Measurements from ENCODE around the gene P2RY6.
"Not testable (repeated sequence)": the region's sequence is repeated elsewhere in the genome, so short reads cannot be mapped to it uniquely, and the experiment has no call there.

The P2RY6 gene

DNA sequence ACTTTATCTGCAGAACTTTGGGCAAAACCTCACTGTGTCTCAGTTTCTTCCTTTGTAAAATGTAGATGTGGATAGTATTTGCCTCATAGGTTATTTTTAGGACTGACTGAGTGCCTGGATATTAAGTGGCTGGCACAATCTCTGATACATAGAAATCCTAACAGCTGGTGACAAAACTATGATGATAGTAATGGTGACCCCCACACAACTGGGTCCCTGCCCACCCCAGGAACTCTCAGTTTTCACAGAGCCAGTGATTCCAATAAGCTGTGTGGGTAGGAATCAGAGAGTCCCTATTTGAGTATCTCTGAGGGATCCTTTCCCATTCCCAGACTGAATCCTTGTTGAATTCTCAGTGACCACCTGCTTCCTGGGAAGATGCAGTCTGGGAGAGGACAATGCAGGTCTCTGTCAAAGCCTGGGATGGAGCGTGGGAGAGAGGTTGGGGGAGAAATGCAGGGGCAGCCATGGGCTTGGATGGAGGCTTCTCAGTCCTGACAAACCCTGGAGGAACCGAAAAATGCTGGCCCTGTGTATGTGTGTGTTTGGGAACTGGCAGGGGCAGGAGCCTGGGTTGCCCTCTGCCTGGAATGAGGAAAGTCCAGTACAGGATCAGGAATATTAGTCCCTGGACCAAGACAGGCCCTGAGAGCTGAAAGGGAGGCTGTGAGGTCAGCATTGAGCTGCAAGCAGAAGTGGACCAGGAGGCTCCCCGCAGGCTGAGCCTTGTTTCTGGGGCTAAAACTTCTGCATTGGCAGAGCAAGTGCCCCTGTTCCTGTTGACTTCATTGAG lies 6.1 kb upstream of the P2RY6 start:
- ATAC-seq (no peak), DNase-seq (no peak)
- Mint-ChIP-seq H3K9me3 (no peaks in the 10 kb centered on the region), H3K27me3 (peaks cover 46% of the 10 kb centered on the region), H3K27ac (no peak overlapping the region), H3K4me3 (no peak overlapping the region), H3K4me1 (peaks cover 6% of the 10 kb centered on the region)

DNA sequence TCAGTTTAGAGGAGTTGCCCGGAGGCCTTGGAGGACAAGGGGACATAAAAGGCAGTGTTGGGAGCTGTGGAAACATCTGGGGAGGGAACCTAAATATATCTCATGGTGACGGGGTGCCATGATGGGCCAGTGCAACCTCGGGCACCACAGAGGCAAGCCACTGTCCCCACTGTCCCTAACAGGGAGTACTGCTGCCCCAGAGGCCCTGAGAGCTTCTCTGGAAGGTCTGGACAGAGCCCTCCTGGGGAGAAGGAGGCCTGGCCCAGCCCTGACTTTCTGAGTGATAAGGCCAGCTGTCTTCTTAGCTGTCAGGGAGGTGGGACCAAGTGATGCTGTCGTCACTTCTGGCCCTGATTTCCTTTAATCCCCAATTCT lies 5.5 kb upstream of the P2RY6 start:
- peaks cover 6% of the 10 kb centered on the region for H3K4me1 Mint-ChIP-seq
- peaks cover 46% of the 10 kb centered on the region for H3K27me3 Mint-ChIP-seq
- ATAC-seq = no peak
- H3K9me3 Mint-ChIP-seq = no peaks in the 10 kb centered on the region
- H3K4me3 Mint-ChIP-seq = no peak overlapping the region
- no peak for DNase-seq
- H3K27ac Mint-ChIP-seq = no peak overlapping the region

- H3K9me3 Mint-ChIP-seq = no peaks in the 10 kb centered on the region
- peaks cover 6% of the 10 kb centered on the region for H3K4me1 Mint-ChIP-seq
- ATAC-seq (no peak), DNase-seq (no peak)
- no peak overlapping the region for H3K4me3 Mint-ChIP-seq
- peaks cover 48% of the 10 kb centered on the region for H3K27me3 Mint-ChIP-seq
- no peak overlapping the region for H3K27ac Mint-ChIP-seq
These were observed 4.9 kb upstream of the P2RY6 start for GRCh38 chr11:73267122-73267846.

- H3K27ac Mint-ChIP-seq = no peak overlapping the region
- ATAC-seq (no peak), DNase-seq (peak in 1 of 2 donors; percentile 4)
- H3K9me3 Mint-ChIP-seq = no peaks in the 10 kb centered on the region
- H3K4me3 Mint-ChIP-seq = no peak overlapping the region
- peaks cover 6% of the 10 kb centered on the region for H3K4me1 Mint-ChIP-seq
- peaks cover 46% of the 10 kb centered on the region for H3K27me3 Mint-ChIP-seq
These were observed 4.1 kb upstream of the P2RY6 start for GRCh38 chr11:73267906-73268540.

- peaks cover 6% of the 10 kb centered on the region for H3K4me1 Mint-ChIP-seq
- no peak overlapping the region for H3K4me3 Mint-ChIP-seq
- ATAC-seq = no peak
These were observed 3.4 kb upstream of the P2RY6 start for GRCh38 chr11:73268671-73269271.

GRCh38 chr11:73269459-73270015 lies 2.6 kb upstream of the P2RY6 start:
- DNase-seq (peak in 1 of 2 donors; percentile 4), ATAC-seq (no peak)
- peaks cover 6% of the 10 kb centered on the region for H3K4me1 Mint-ChIP-seq
- H3K27me3 Mint-ChIP-seq = peaks cover 41% of the 10 kb centered on the region
- H3K9me3 Mint-ChIP-seq = no peaks in the 10 kb centered on the region
- H3K4me3 Mint-ChIP-seq = no peak overlapping the region
- H3K27ac Mint-ChIP-seq = no peak overlapping the region

More at GRCh38 chr11:73268671-73269271, 3.4 kb upstream of the P2RY6 start:
- DNase-seq = peak in 1 of 2 donors; percentile 6
- no peaks in the 10 kb centered on the region for H3K9me3 Mint-ChIP-seq
- peaks cover 38% of the 10 kb centered on the region for H3K27me3 Mint-ChIP-seq
- H3K27ac Mint-ChIP-seq = no peak overlapping the region

DNA sequence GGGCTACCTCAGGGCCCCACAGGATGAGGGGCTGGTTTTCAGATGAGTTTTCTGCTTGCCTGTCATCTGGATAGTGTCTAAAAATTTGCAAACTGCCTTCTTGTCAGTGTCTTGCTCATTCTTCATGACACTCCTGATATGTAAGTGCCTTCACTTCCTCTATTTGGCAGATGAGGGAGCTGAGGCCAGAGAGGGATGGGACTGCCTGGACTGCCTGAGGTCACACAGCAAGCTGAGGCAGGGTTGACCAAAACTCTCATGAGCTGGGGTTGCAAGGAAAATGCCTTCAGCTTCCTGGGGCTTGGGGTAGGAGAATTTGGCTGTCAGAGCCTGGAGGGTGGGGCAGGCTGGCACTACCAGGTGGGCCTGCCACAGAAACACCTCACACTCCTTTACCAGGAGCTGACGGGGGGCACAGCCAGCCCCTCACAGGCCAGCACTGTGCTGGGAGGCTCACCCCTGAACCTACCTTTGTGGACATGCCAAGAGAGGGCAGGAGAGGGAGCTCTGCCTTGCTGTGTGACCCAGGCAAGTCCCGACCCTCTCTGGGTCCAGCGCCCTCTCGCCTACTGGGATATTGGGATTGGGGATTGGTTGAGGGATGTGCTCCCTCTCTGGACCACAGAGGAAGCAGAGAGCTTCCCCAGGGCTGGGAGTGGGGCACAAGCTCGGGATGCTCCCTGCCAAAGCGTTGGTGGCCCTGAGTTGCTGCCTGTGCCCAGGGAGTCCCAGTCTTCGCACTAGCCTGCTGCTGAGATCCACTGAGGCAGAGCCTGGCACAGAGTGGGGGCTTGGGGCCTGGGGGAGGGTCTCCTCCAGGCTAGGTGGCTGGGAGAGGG lies 1.9 kb upstream of the P2RY6 start:
- Mint-ChIP-seq H3K4me1 (no peaks in the 10 kb centered on the region), H3K27me3 (peaks cover 41% of the 10 kb centered on the region), H3K27ac (no peak overlapping the region), H3K9me3 (no peaks in the 10 kb centered on the region), H3K4me3 (no peak overlapping the region)
- ATAC-seq (no peak), DNase-seq (peak in 1 of 2 donors; percentile 8)

- Mint-ChIP-seq H3K27me3 (peaks cover 35% of the 10 kb centered on the region), H3K9me3 (no peaks in the 10 kb centered on the region), H3K27ac (peak overlapping the region in 1 of 2 donors; percentile 14), H3K4me3 (no peak overlapping the region), H3K4me1 (no peaks in the 10 kb centered on the region)
- no peak for ATAC-seq
- DNase-seq = no peak
These were observed 1.2 kb upstream of the P2RY6 start for GRCh38 chr11:73270855-73271477.

DNA sequence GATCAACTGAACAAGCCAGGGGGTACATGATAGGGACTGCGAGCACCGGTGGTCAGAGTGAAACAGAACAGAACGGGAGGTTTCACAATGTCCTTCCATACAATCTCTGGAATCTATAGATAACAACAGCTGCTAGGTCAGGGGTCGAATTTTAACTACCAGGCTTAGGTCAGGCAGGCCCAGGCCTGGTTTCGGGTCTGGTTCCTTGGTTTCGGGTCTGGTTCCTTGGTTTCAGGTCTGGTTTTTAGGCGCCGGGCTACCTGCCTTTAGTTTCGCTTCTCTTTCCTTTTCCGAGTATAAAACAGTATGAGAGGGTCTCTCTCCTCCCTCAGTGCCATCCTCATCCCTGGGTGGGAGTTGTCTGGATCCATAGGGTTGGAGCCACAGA lies 666 bp upstream of the P2RY6 start:
- H3K27me3 Mint-ChIP-seq = peaks cover 30% of the 10 kb centered on the region
- H3K4me3 Mint-ChIP-seq, H3K4me1 Mint-ChIP-seq, H3K27ac Mint-ChIP-seq, DNase-seq, ATAC-seq, H3K9me3 Mint-ChIP-seq: not testable (repeated sequence)

DNA sequence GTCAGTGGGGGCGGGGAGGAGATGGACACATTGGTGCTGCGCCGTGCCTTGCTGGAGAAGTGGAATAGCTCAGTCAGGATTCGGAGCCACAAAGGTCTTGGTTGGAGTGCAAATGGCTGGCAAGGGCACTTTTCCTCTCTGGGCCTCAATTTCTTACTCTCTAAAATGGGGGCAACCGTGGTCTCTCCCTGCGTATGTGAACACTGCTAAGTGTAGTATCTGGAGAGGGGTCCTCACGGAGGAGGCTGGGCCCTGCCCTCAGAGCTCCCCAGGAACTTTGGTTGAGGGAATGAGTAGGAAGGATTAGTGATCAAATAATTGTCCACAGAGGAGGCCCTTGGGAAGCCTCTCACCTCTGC lies 521 bp downstream of the P2RY6 start:
- Mint-ChIP-seq H3K4me1 (no peaks in the 10 kb centered on the region), H3K9me3 (no peaks in the 10 kb centered on the region), H3K4me3 (no peak overlapping the region), H3K27ac (no peak overlapping the region), H3K27me3 (peaks cover 29% of the 10 kb centered on the region)
- ATAC-seq (no peak), DNase-seq (no peak)

DNA sequence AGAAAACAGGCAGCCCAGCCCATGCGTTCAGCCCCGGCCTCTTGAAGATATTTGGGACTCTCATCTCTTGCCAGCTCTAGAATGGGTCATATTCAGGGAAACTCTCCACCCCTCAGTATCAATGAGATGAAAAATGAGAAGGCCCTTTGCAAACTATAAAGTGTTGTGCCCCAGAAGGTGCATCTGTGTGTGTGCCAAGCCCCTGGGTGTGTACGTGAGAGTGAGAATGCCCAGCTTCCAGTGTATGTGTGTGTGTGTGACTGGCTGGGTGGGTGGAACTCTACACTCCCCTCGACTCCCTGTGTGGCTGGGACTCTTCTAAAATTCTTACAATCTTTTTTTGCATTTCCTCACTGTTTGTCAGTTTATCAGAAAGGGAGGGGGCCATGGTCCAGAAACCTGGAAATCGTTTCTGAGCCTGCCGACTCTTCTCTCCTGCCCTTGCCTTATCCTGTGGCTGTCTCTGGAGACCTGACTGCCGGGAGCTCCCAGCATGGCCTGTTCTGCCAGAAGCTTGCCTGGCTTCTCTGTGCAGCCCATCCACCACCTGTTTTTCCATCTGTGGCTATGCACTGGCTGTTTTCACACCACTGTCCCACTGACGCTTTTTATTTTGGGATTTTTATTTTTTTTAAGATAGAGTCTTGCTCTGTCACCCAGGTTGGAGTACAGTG lies 1.2 kb downstream of the P2RY6 start:
- Mint-ChIP-seq H3K4me3 (no peak overlapping the region), H3K9me3 (no peaks in the 10 kb centered on the region), H3K4me1 (no peaks in the 10 kb centered on the region), H3K27me3 (peaks cover 29% of the 10 kb centered on the region), H3K27ac (no peak overlapping the region)
- ATAC-seq = no peak
- DNase-seq = no peak

DNA sequence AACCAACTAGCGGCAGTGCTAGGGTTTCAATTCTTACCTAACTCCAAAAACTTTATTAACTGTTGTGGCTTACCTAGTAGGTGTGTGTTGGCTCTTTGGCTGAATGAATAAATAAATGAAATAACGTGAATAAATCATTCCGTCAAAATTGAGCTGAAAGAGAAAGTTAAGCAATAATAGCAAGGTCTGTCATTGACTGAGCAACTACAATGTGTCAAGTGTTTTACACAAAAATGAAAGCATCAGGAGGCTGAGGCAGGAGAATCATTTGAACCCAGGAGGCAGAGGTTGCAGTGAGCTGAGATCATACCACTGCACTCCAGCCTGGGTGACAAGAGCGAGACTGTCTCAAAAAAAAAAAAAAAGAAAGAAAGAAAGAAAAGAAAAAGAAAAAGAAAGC lies 2.1 kb downstream of the P2RY6 start:
- Mint-ChIP-seq H3K27me3 (peaks cover 22% of the 10 kb centered on the region), H3K27ac (peak overlapping the region in 1 of 2 donors; percentile 54)
- DNase-seq, H3K9me3 Mint-ChIP-seq, H3K4me1 Mint-ChIP-seq, ATAC-seq, H3K4me3 Mint-ChIP-seq: not testable (repeated sequence)

DNA sequence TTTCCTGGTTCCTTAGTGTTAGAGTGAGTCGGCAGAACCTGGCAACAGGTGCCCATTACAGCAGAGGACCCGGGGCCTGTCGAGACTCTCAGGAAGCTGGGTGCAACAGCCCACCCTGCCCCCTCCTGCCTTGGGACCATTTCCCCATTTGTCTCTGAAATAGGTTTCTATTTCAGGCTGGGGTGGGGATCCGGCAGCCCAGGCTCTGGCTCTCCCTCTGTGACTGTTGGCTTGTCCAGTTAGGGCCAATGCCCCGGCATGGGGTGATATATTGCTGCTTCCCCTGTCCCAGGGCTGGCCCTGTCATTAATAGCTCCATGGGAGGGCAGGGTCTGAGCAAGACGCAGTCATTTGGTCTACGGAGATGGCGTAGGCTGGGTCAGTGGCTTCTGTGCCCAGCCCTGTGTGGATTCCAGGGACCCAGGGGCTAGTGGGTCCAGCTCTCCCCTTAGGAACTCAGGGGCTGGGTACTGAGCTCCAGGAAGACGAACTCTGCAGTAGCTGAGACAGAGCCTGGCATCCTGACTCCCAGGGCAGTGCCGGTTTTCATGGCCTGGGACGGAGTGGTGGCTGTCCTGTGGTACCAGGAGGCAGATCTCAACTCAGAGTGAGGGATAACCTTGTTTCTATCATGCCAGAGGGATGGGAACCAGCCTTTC lies 2.7 kb downstream of the P2RY6 start:
- H3K4me3 Mint-ChIP-seq = no peak overlapping the region
- no peak for ATAC-seq
- peaks cover 22% of the 10 kb centered on the region for H3K27me3 Mint-ChIP-seq
- no peaks in the 10 kb centered on the region for H3K9me3 Mint-ChIP-seq
- no peaks in the 10 kb centered on the region for H3K4me1 Mint-ChIP-seq
- no peak overlapping the region for H3K27ac Mint-ChIP-seq
- DNase-seq = no peak

- Mint-ChIP-seq H3K4me1 (no peaks in the 10 kb centered on the region), H3K9me3 (no peaks in the 10 kb centered on the region), H3K27ac (no peak overlapping the region), H3K4me3 (no peak overlapping the region), H3K27me3 (peaks cover 22% of the 10 kb centered on the region)
- ATAC-seq (no peak), DNase-seq (no peak)
These were observed 3.2 kb downstream of the P2RY6 start for GRCh38 chr11:73275381-73275750.

Measured in stimulated activated naive CD8-positive, alpha-beta T cell treated with anti-CD3 and anti-CD28 coated beads, Interleukin-15, amount 100 ng/mL, for 72 hours (primary cell).